K562 (cell line): ENCODE measurements around the gene ATP8A1. TPM values are rescaled to one million over a fixed set of nuclear protein-coding genes. Genes with fewer than 3 reads are reported as not detected.

ENCODE experiments used
- ATAC-seq: fragments of 200-7000 bp; cut with Tn5 transposase; 3 replicates; pipeline ENCODE4 v1.9.1; 2020; ENCODE audit warnings: moderate library complexity
- BruUV-seq: library from RNA; stranded (reverse); fragments of 400-500 nt; replicated peaks from 2 replicates; lab custom pipeline; 2021; lab: Mats Ljungman, UMichigan
- CTCF ChIA-PET: fragments of 300-600 bp; formaldehyde crosslinking; extraction: SDS; loops from one replicate; lab custom pipeline; 2021; ENCODE audit warnings: low intra/inter-chr PET ratio; lab: Yijun Ruan, JAX
- POLR2A ChIA-PET: fragments of 300-600, 350-650 bp; sonication (Branson Sonifier 250); formaldehyde crosslinking; extraction: SDS; loops from one replicate; lab custom pipeline; 2021; ENCODE audit warnings: antibody characterized with exemption, inconsistent platforms; lab: Yijun Ruan, JAX
- DNase-seq, 4 experiments: peaks; one replicate each; pipeline versions ENCODE4 v3.0.0 to v3.0.0-alpha.2; 2011 to 2018; ENCODE audit warnings: low spot score in 3 of 4, mixed read lengths in 3 of 4; ENCODE audit errors: extremely low read depth in 1 of 4
- FAIRE-seq: peaks from 2 replicates; lab custom pipeline; 2011; peaks lifted over from hg19 to GRCh38; lab: Jason Lieb, UNC
- H2AFZ ChIP-seq: 2 replicates; pipeline ENCODE4 v1.6.0; 2011; ENCODE audit warnings: low read depth, low read length, control low read depth, inconsistent platforms
- H3K27ac ChIP-seq: fragments of 200-600 bp; 3 replicates; pipeline ENCODE4 v1.8.0; 2011; ENCODE audit warnings: low read depth, mild to moderate bottlenecking, control low read depth, inconsistent platforms, low read length, moderate library complexity, mixed read lengths; ENCODE audit errors: extremely low read depth
- H3K27me3 ChIP-seq, 2 experiments: fragments of 300-600 bp in 1 of 2; 2 replicates in 1 of 2; 3 replicates in 1 of 2; pipeline versions ENCODE4 v1.6.0 to v1.8.0; 2011; ENCODE audit warnings: inconsistent platforms in 2 of 2, low read length in 2 of 2, mild to moderate bottlenecking in 1 of 2, mixed read lengths in 1 of 2, moderate library complexity in 1 of 2; ENCODE audit not compliant: control insufficient read depth in 2 of 2, insufficient read depth in 2 of 2
- H3K36me3 ChIP-seq: fragments of 300-600 bp; 3 replicates; pipeline ENCODE4 v1.8.0; 2011; ENCODE audit warnings: mild to moderate bottlenecking, low read length, inconsistent platforms; ENCODE audit not compliant: control insufficient read depth, insufficient read depth
- H3K4me1 ChIP-seq, 2 experiments: fragments of 200-600 bp in 1 of 2; replicated peaks in 1 of 2; 2 replicates in 1 of 2; 3 replicates in 1 of 2; pipeline versions ENCODE4 v1.5.1 to v1.8.0; 2011; ENCODE audit warnings: inconsistent platforms in 2 of 2, low read length in 2 of 2, mild to moderate bottlenecking in 1 of 2, mixed read lengths in 1 of 2, moderate library complexity in 1 of 2; ENCODE audit not compliant: control insufficient read depth in 2 of 2, insufficient read depth in 2 of 2
- H3K4me2 ChIP-seq: 2 replicates; pipeline ENCODE4 v1.6.1; 2011; ENCODE audit warnings: low read length, control low read depth, inconsistent platforms, mixed read lengths; ENCODE audit not compliant: insufficient read depth
- H3K4me3 ChIP-seq: fragments of 200-600 bp; sonication (generic), shearing (Covaris generic); 2 replicates; pipeline ENCODE4 v1.5.1; 2016; ENCODE audit warnings: control low read depth, inconsistent platforms
- H3K79me2 ChIP-seq: fragments of 200-600 bp; 3 replicates; pipeline ENCODE4 v1.8.0; 2011; ENCODE audit warnings: low read length, inconsistent platforms; ENCODE audit not compliant: control insufficient read depth, insufficient read depth
- H3K9ac ChIP-seq, 2 experiments: 2 replicates each; pipeline versions ENCODE4 v1.6.0 to v1.6.1; 2011; ENCODE audit warnings: low read depth in 2 of 2, low read length in 2 of 2, control low read depth in 1 of 2, inconsistent platforms in 1 of 2, mild to moderate bottlenecking in 1 of 2, mixed read lengths in 1 of 2; ENCODE audit not compliant: insufficient read depth in 1 of 2
- H3K9me1 ChIP-seq: one replicate; pipeline ENCODE4 v1.6.0; 2011; ENCODE audit warnings: inconsistent platforms, mild to moderate bottlenecking, low read length, moderate library complexity; ENCODE audit not compliant: control insufficient read depth, insufficient read depth
- H3K9me3 ChIP-seq: replicated peaks from 2 replicates; pipeline ENCODE4 v1.5.1; 2011; ENCODE audit warnings: low read depth, low read length, inconsistent platforms; ENCODE audit not compliant: control insufficient read depth, insufficient read depth
- H4K20me1 ChIP-seq: replicated peaks from 2 replicates; pipeline ENCODE4 v1.6.1; 2011; ENCODE audit warnings: low read length, inconsistent platforms, mixed read lengths; ENCODE audit not compliant: control insufficient read depth, insufficient read depth
- ATF6 ChIP-seq: sonication (generic); formaldehyde crosslinking; IDR thresholded peaks from 2 replicates; pipeline ENCODE4 v1.4.0; 2020; ENCODE audit warnings: mild to moderate bottlenecking, missing genetic modification reagents
- E4F1 ChIP-seq: fragments of 250-450 bp; sonication (Bioruptor Pico); IDR thresholded peaks from 2 replicates; pipeline ENCODE4 v1.5.0; 2021; ENCODE audit warnings: mild to moderate bottlenecking, borderline replicate concordance
- ETV5 ChIP-seq: sonication (generic); formaldehyde crosslinking; IDR thresholded peaks from 2 replicates; pipeline ENCODE4 v1.4.0; 2020; ENCODE audit warnings: low read depth, mild to moderate bottlenecking, missing genetic modification reagents
- EWSR1 ChIP-seq: fragments of 450-650 bp; IDR thresholded peaks from 2 replicates; pipeline ENCODE4 v1.6.1; 2018; ENCODE audit warnings: borderline replicate concordance, mild to moderate bottlenecking, low read depth, moderate library complexity; ENCODE audit not compliant: partially characterized antibody
- HNRNPLL ChIP-seq: fragments of 200-400 bp; formaldehyde crosslinking; IDR thresholded peaks from 2 replicates; pipeline ENCODE4 v1.6.1; 2017; ENCODE audit warnings: low read length, low read depth, mild to moderate bottlenecking; ENCODE audit not compliant: poor library complexity, severe bottlenecking
- MNT ChIP-seq, 2 experiments: fragments of 450-650 bp; conservative IDR thresholded peaks; 2 replicates each; pipeline ENCODE4 v1.6.1; 2017; ENCODE audit warnings: mild to moderate bottlenecking in 2 of 2, moderate library complexity in 2 of 2
- MTA3 ChIP-seq: fragments of 450-650 bp; formaldehyde crosslinking; IDR thresholded peaks from 2 replicates; pipeline ENCODE4 v1.6.1; 2017; ENCODE audit warnings: mild to moderate bottlenecking, borderline replicate concordance
- PRMT5 ChIP-seq: sonication (generic); formaldehyde crosslinking; IDR thresholded peaks from 2 replicates; pipeline ENCODE4 v1.5.0; 2020; ENCODE audit warnings: missing genetic modification reagents
- TSC22D4 ChIP-seq: fragments of 450-650 bp; IDR thresholded peaks from 2 replicates; pipeline ENCODE4 v1.6.1; 2016; ENCODE audit warnings: missing genetic modification characterization, missing biosample characterization, control low read depth
- ZNF347 ChIP-seq: fragments of 450-650 bp; formaldehyde crosslinking; IDR thresholded peaks from 2 replicates; pipeline ENCODE4 v1.4.0; 2020; ENCODE audit warnings: low read depth, mild to moderate bottlenecking, moderate library complexity
- ZNF398 ChIP-seq: fragments of 250-450 bp; sonication (Bioruptor Pico); IDR thresholded peaks from 2 replicates; pipeline ENCODE4 v1.8.0; 2021; ENCODE audit warnings: moderate library complexity, mild to moderate bottlenecking, inconsistent platforms
- ZNF668 ChIP-seq: fragments of 250-450 bp; sonication (Bioruptor Pico); IDR thresholded peaks from 2 replicates; pipeline ENCODE4 v1.8.0; 2022; ENCODE audit warnings: mild to moderate bottlenecking, inconsistent platforms
- ZNF830 ChIP-seq: fragments of 250-450 bp; sonication (Bioruptor Pico); IDR thresholded peaks from 2 replicates; pipeline ENCODE4 v1.5.0; 2021; ENCODE audit warnings: mild to moderate bottlenecking
- WGBS: fragments of 100-300 bp; shearing (Covaris generic); methylation state at CpG from one replicate; pipeline ENCODE4 v1.1.6; 2016; ENCODE audit warnings: low coverage, mixed read lengths; ENCODE audit not compliant: insufficient coverage; ENCODE audit errors: missing lambda C conversion rate; 5-methylcytosine and 5-hydroxymethylcytosine counted together
- in situ Hi-C: fragments of 300-500 bp; cut with MboI; formaldehyde crosslinking; loops from 4 replicates; pipeline ENCODE4 v1.15.0; 2018; ENCODE audit warnings: inconsistent platforms, mixed read lengths
- intact Hi-C: fragments of 100-400 bp; cut with micrococcal nuclease; formaldehyde crosslinking; loops from 2 replicates; pipeline ENCODE4 v1.14.2; 2022
- polyA plus RNA-seq, 8 experiments: library from polyadenylated mRNA; depleted of rRNA in 4 of 8; stranded (reverse) in 5 of 8; unstranded in 3 of 8; fragments of >200 nt; fragmentation: Nextera tagmentation in 2 of 8; fragmentation: Illumina TruSeq in 1 of 8; extraction: Ambion mirVana in 2 of 8; extraction: Trizol in 1 of 8; gene quantifications; 2 replicates each; pipeline versions ENCODE4 v1.2.1 to v1.2.3, GENCODE V29; 2011 to 2014; ENCODE audit warnings: inconsistent platforms in 1 of 8, missing spikeins in 1 of 8
- total RNA-seq, 7 experiments: library from RNA; depleted of rRNA in 6 of 7; stranded (reverse); fragments of >200 nt in 6 of 7; fragmentation: Illumina TruSeq in 2 of 7; extraction: Trizol in 2 of 7; gene quantifications; 2 replicates each; pipeline versions ENCODE4 v1.2.1 to v1.2.3, GENCODE V29; 2011 to 2021; ENCODE audit warnings: low replicate concordance in 1 of 7

Gene ATP8A1
- total and polyA plus RNA-seq, 9 of the 15 experiments (the other 6 are each of a cell fraction or from before 2014, with no cell fraction given): 0.05 to 0.29 (median 0.07) TPM; not detected in 2

- H4K20me1 ChIP-seq: no peaks in the 10 kb centered on the region
- no TSS peak for BruUV-seq
- H3K9ac ChIP-seq: no peak overlapping the region
- no peaks in the 10 kb centered on the region for H3K4me1 ChIP-seq
- H3K4me3 ChIP-seq: no peak overlapping the region
- ChIA-PET CTCF (no interaction called here), POLR2A (no interaction called here)
- no peaks in the 10 kb centered on the region for H3K79me2 ChIP-seq
- no peak for ATAC-seq
- H3K27ac ChIP-seq: no peak overlapping the region
- in situ Hi-C loops: no loop called here
- no peaks in the 10 kb centered on the region for H3K36me3 ChIP-seq
- no peaks in the 10 kb centered on the region for H3K9me1 ChIP-seq
- TF ChIP-seq ZNF347 (no peak), MTA3 (no peak), ZNF398 (no peak), EWSR1 (no peak), ZNF830 (CRISPR knock-in tag) (no peak), HNRNPLL (no peak), ETV5 (CRISPR knock-in tag) (no peak), E4F1 (no peak), ZNF668 (CRISPR knock-in tag) (no peak), MNT (conservative IDR thresholded peaks at IDR 0.05) (no peak), PRMT5 (CRISPR knock-in tag) (no peak), TSC22D4 (tag) (no peak), ATF6 (CRISPR knock-in tag) (no peak)
- H2AFZ ChIP-seq: no peak overlapping the region
- no peaks in the 10 kb centered on the region for H3K9me3 ChIP-seq
- H3K27me3 ChIP-seq: no peaks in the 10 kb centered on the region
- intact Hi-C loops: no loop called here
- H3K4me2 ChIP-seq: no peak overlapping the region
- 0% methylated on average over 2 of the region's 2 CpGs for WGBS
- DNase-seq: no peak
- no peak for FAIRE-seq
Observed at GRCh38 chr4:42615131-42615763, 41.7 kb downstream of the ATP8A1 start.
